H1 (cell line): ENCODE measurements around the gene SENP7. TPM values are rescaled to one million over a fixed set of nuclear protein-coding genes. Genes with fewer than 3 reads are reported as not detected.
A peak's percentile ranks its signal among the peaks of the same experiment; 100 is the strongest.

Source experiments
- BACH1 ChIP-seq: IDR thresholded peaks from 2 replicates; pipeline ENCODE4 v1.6.1; 2012; ENCODE audit warnings: low read length, improper control_type of control experiment
- BCL11A ChIP-seq, 2 experiments: IDR thresholded peaks; one replicate each; pipeline ENCODE4 v1.6.1; 2011; ENCODE audit warnings: low read depth in 2 of 2, low read length in 2 of 2, mild to moderate bottlenecking in 2 of 2
- CBX5 ChIP-seq: fragments of 300-800, 300-1000 bp; sonication (generic); IDR thresholded peaks from 2 replicates; pipeline ENCODE4 v1.7.1; 2016; ENCODE audit warnings: antibody characterized with exemption, low read length, low read depth
- CEBPB ChIP-seq: IDR thresholded peaks from 2 replicates; pipeline ENCODE4 v1.6.1; 2012; ENCODE audit warnings: low read depth, low read length
- CHD1 ChIP-seq: IDR thresholded peaks from 2 replicates; pipeline ENCODE4 v1.6.1; 2012; ENCODE audit warnings: low read depth, low read length, improper control_type of control experiment
- EGR1 ChIP-seq: IDR thresholded peaks from 2 replicates; pipeline ENCODE4 v1.6.1; 2011; ENCODE audit warnings: low read depth, low read length, borderline replicate concordance
- FOSL1 ChIP-seq: IDR thresholded peaks from 2 replicates; pipeline ENCODE4 v1.6.1; 2011; ENCODE audit warnings: mild to moderate bottlenecking, low read depth, low read length, moderate library complexity; ENCODE audit not compliant: insufficient read depth
- GTF2F1 ChIP-seq: IDR thresholded peaks from 2 replicates; pipeline ENCODE4 v1.6.1; 2012; ENCODE audit warnings: low read depth, low read length, improper control_type of control experiment, borderline replicate concordance
- HDAC6 ChIP-seq: IDR thresholded peaks from one replicate; pipeline ENCODE4 v1.7.1; 2012; ENCODE audit warnings: low read depth, mild to moderate bottlenecking, inconsistent platforms, low read length, moderate library complexity
- JUN ChIP-seq: IDR thresholded peaks from 2 replicates; pipeline ENCODE4 v1.6.1; 2011; ENCODE audit warnings: low read depth, mild to moderate bottlenecking, improper control_type of control experiment, low read length
- JUND ChIP-seq: IDR thresholded peaks from 2 replicates; pipeline ENCODE4 v1.6.1; 2011; ENCODE audit warnings: mild to moderate bottlenecking, improper control_type of control experiment, low read length
- KDM1A ChIP-seq: fragments of 200-600, 300-600 bp; sonication (generic); IDR thresholded peaks from 2 replicates; pipeline ENCODE4 v1.7.1; 2016; ENCODE audit warnings: mild to moderate bottlenecking, low read length, borderline replicate concordance
- KDM4A ChIP-seq: IDR thresholded peaks from one replicate; pipeline ENCODE4 v1.7.1; 2012; ENCODE audit warnings: low read depth, mild to moderate bottlenecking, moderate library complexity, low read length, inconsistent platforms; ENCODE audit not compliant: severe bottlenecking
- MAFK ChIP-seq: IDR thresholded peaks from 2 replicates; pipeline ENCODE4 v1.6.1; 2012; ENCODE audit warnings: low read depth, mild to moderate bottlenecking, improper control_type of control experiment, low read length
- NRF1 ChIP-seq: IDR thresholded peaks from 2 replicates; pipeline ENCODE4 v1.6.1; 2011; ENCODE audit warnings: mild to moderate bottlenecking, low read depth, low read length, improper control_type of control experiment
- PHF8 ChIP-seq: fragments of 200-600 bp; sonication (generic); conservative IDR thresholded peaks from 2 replicates; pipeline ENCODE4 v1.7.1; 2012; ENCODE audit warnings: low read depth, mild to moderate bottlenecking, inconsistent platforms, low read length, moderate library complexity
- POLR2AphosphoS5 ChIP-seq: IDR thresholded peaks from 2 replicates; pipeline ENCODE4 v1.6.1; 2011; ENCODE audit warnings: low read depth, low read length
- RAD21 ChIP-seq, 2 experiments: IDR thresholded peaks in 1 of 2; conservative IDR thresholded peaks in 1 of 2; 2 replicates each; pipeline ENCODE4 v1.6.1; 2011; ENCODE audit warnings: low read depth in 2 of 2, low read length in 2 of 2, improper control_type of control experiment in 1 of 2, inconsistent platforms in 1 of 2, mild to moderate bottlenecking in 1 of 2, moderate library complexity in 1 of 2
- RBBP5 ChIP-seq: IDR thresholded peaks from 2 replicates; pipeline ENCODE4 v1.7.1; 2012; ENCODE audit warnings: low read depth, mild to moderate bottlenecking, inconsistent platforms, low read length, moderate library complexity, borderline replicate concordance
- RFX5 ChIP-seq: IDR thresholded peaks from 2 replicates; pipeline ENCODE4 v1.6.1; 2011; ENCODE audit warnings: low read depth, low read length, improper control_type of control experiment, borderline replicate concordance
- SAP30 ChIP-seq: fragments of 300-600 bp; sonication (generic); IDR thresholded peaks from 2 replicates; pipeline ENCODE4 v1.7.1; 2012; ENCODE audit warnings: low read length, moderate library complexity, mild to moderate bottlenecking, inconsistent platforms; ENCODE audit not compliant: insufficient read depth, insufficient replicate concordance
- SIRT6 ChIP-seq: IDR thresholded peaks from one replicate; pipeline ENCODE4 v1.7.1; 2012; ENCODE audit warnings: low read length, inconsistent platforms
- SP4 ChIP-seq: IDR thresholded peaks from 2 replicates; pipeline ENCODE4 v1.6.1; 2012; ENCODE audit warnings: low read length, inconsistent platforms
- TEAD4 ChIP-seq: IDR thresholded peaks from 2 replicates; pipeline ENCODE4 v1.6.1; 2012; ENCODE audit warnings: low read depth, low read length, inconsistent platforms, mixed read lengths
- ZNF274 ChIP-seq: IDR thresholded peaks from 2 replicates; pipeline ENCODE4 v1.7.0; 2012; ENCODE audit warnings: low read length, borderline replicate concordance; ENCODE audit errors: extremely low read depth
- polyA plus RNA-seq, 7 experiments: library from polyadenylated mRNA; depleted of rRNA in 3 of 7; stranded (reverse) in 5 of 7; unstranded in 2 of 7; fragments of >200 nt in 5 of 7; fragments of 200-250 nt in 2 of 7; gene quantifications; 1 replicate in 5 of 7; 2 replicates in 1 of 7; 4 replicates in 1 of 7; pipeline versions ENCODE4 v1.2.1 to v1.2.3, GENCODE V29; 2011 to 2013; ENCODE audit warnings: missing spikeins in 2 of 7, mixed read lengths in 2 of 7
- total RNA-seq: library from RNA; stranded (reverse); fragmentation: NEBNext Ultra II Directional; extraction: Animal tissue kit (Norgen Biotek cat#: 25700); gene quantifications from 2 replicates; pipeline ENCODE4 v1.2.1, GENCODE V29; 2021

The SENP7 gene
- total and polyA plus RNA-seq, 2 of the 8 experiments (the other 6 are each of a cell fraction or from before 2014, with no cell fraction given), result 2.8 to 7.8 TPM

GRCh38 chr3:101529816-101530685 is 17.0 kb upstream of the SENP7 start (continued):
- TF ChIP-seq SAP30 (no peak), KDM4A (no peak), BCL11A (IDR thresholded peaks at IDR 0.05; ENCODE audit: low read depth in 2 of 2, low read length in 2 of 2) (no peak), RAD21 (IDR thresholded peaks at IDR 0.05 in 1 of 2, conservative IDR thresholded peaks at IDR 0.05 in 1 of 2; ENCODE audit: low read depth in 2 of 2, low read length in 2 of 2) (peak; percentile 22 to 25), PHF8 (no peak), JUN (no peak), CBX5 (no peak), GTF2F1 (no peak), SP4 (no peak), TEAD4 (0 out of 2 replicates have a peak, but pooled peaks have one; percentile 9), ZNF274 (no peak), CEBPB (no peak), CHD1 (no peak), POLR2AphosphoS5 (peak; percentile 59; the same call in 1 of the 2 replicates), RFX5 (no peak), BACH1 (no peak), FOSL1 (no peak), KDM1A (0 out of 2 replicates have a peak, but pooled peaks have one; percentile 48), RBBP5 (peak; percentile 71; the same call in 1 of the 2 replicates), NRF1 (peak; percentile 15; the same call in 1 of the 2 replicates), MAFK (no peak), JUND (peak; percentile 46; the same call in 1 of the 2 replicates), EGR1 (no peak), SIRT6 (no peak), HDAC6 (no peak)
